ENCODE data around the gene MARK3. TPM values are rescaled to one million over a fixed set of nuclear protein-coding genes. Genes with fewer than 3 reads are reported as not detected.

Gene MARK3
- total and polyA plus RNA-seq, 2 of the 13 experiments (the other 11 are each of a cell fraction or from before 2014, with no cell fraction given): 47.7 to 56.6 TPM

- TF ChIP-seq ZBED4 (CRISPR knock-in tag; IDR thresholded peaks at IDR 0.05; ENCODE audit: borderline replicate concordance) (no peak), TFE3 (CRISPR knock-in tag; IDR thresholded peaks at IDR 0.05) (no peak), SATB2 (CRISPR knock-in tag; IDR thresholded peaks at IDR 0.05) (no peak), ARNT2 (CRISPR knock-in tag; IDR thresholded peaks at IDR 0.05; ENCODE audit: low read depth) (no peak), SALL2 (CRISPR knock-in tag; IDR thresholded peaks at IDR 0.05) (no peak), TRIM24 (CRISPR knock-in tag; IDR thresholded peaks at IDR 0.05) (peak; percentile 69; the same call in 1 of the 2 replicates), EHMT2 (IDR thresholded peaks at IDR 0.05; ENCODE audit: borderline replicate concordance, low read depth, low read length) (no peak), ZNF446 (CRISPR knock-in tag; IDR thresholded peaks at IDR 0.05) (no peak), ETV6 (CRISPR knock-in tag; conservative IDR thresholded peaks at IDR 0.05) (no peak), TOPORS (CRISPR knock-in tag; IDR thresholded peaks at IDR 0.05) (no peak), ZBTB20 (CRISPR knock-in tag; IDR thresholded peaks at IDR 0.05; ENCODE audit: borderline replicate concordance, low read depth) (no peak), FOXA3 (CRISPR knock-in tag; IDR thresholded peaks at IDR 0.05) (peak; percentile 17; the same call in 1 of the 2 replicates), TGIF2 (CRISPR knock-in tag; IDR thresholded peaks at IDR 0.05) (no peak), MBD4 (IDR thresholded peaks at IDR 0.05; ENCODE audit: borderline replicate concordance, low read length) (no peak), GPN1 (CRISPR knock-in tag; IDR thresholded peaks at IDR 0.05; ENCODE audit: borderline replicate concordance) (no peak), HMG20A (CRISPR knock-in tag; IDR thresholded peaks at IDR 0.05; ENCODE audit: borderline replicate concordance) (peak; percentile 53; the same call in 1 of the 2 replicates), WIZ (CRISPR knock-in tag; IDR thresholded peaks at IDR 0.05) (no peak), GATA4 (IDR thresholded peaks at IDR 0.05; ENCODE audit: borderline replicate concordance, low read depth) (no peak), ZBTB42 (CRISPR knock-in tag; IDR thresholded peaks at IDR 0.05) (no peak), HMGA1 (CRISPR knock-in tag; conservative IDR thresholded peaks at IDR 0.05) (no peak), KAT2B (IDR thresholded peaks at IDR 0.05; ENCODE audit: borderline replicate concordance, low read depth, low read length) (no peak), ZNF670 (CRISPR knock-in tag; IDR thresholded peaks at IDR 0.05; ENCODE audit: borderline replicate concordance) (no peak), REPIN1 (CRISPR knock-in tag; IDR thresholded peaks at IDR 0.05; ENCODE audit: borderline replicate concordance, low read depth) (no peak), ZNF619 (CRISPR knock-in tag; IDR thresholded peaks at IDR 0.05) (no peak)
- TF ChIP-seq, protein P1, sequence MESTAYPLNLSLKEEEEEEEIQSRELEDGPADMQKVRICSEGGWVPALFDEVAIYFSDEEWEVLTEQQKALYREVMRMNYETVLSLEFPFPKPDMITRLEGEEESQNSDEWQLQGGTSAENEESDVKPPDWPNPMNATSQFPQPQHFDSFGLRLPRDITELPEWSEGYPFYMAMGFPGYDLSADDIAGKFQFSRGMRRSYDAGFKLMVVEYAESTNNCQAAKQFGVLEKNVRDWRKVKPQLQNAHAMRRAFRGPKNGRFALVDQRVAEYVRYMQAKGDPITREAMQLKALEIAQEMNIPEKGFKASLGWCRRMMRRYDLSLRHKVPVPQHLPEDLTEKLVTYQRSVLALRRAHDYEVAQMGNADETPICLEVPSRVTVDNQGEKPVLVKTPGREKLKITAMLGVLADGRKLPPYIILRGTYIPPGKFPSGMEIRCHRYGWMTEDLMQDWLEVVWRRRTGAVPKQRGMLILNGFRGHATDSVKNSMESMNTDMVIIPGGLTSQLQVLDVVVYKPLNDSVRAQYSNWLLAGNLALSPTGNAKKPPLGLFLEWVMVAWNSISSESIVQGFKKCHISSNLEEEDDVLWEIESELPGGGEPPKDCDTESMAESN (CRISPR knock-in tag; conservative IDR thresholded peaks at IDR 0.05): no peak
Measured at GRCh38 chr14:103361867-103362266, 23.3 kb upstream of the MARK3 start (continued).
